OCI-LY1 (cell line): Measurements from ENCODE around the gene STUM.

Experiments
- H2AFZ ChIP-seq: fragments of 200-600 bp; sonication (generic), shearing (Covaris generic); 2 replicates; pipeline ENCODE4 v1.6.0; 2014; ENCODE audit warnings: antibody characterized with exemption, mild to moderate bottlenecking, low read length
- H3F3A ChIP-seq: fragments of 200-600 bp; sonication (generic), shearing (Covaris generic); 2 replicates; pipeline ENCODE4 v1.6.0; 2014; ENCODE audit warnings: mild to moderate bottlenecking, antibody characterized with exemption, low read length, moderate library complexity; ENCODE audit not compliant: insufficient read depth
- H3K27ac ChIP-seq: fragments of 200-600 bp; sonication (generic); 2 replicates; pipeline ENCODE4 v1.5.1; 2014; ENCODE audit warnings: low read length, mixed run types, mild to moderate bottlenecking, low read depth; ENCODE audit not compliant: poor library complexity, severe bottlenecking
- H3K27me3 ChIP-seq: fragments of 200-600 bp; sonication (generic); 2 replicates; pipeline ENCODE4 v1.6.0; 2014; ENCODE audit warnings: antibody characterized with exemption, mild to moderate bottlenecking, low read length, moderate library complexity; ENCODE audit not compliant: insufficient read depth
- H3K36me3 ChIP-seq: fragments of 200-600 bp; sonication (generic); 2 replicates; pipeline ENCODE4 v1.6.1; 2014; ENCODE audit warnings: mild to moderate bottlenecking, antibody characterized with exemption, low read length, moderate library complexity, mixed read lengths; ENCODE audit not compliant: insufficient read depth
- H3K4me1 ChIP-seq: fragments of 200-600 bp; sonication (generic); 2 replicates; pipeline ENCODE4 v1.5.1; 2014; ENCODE audit warnings: mild to moderate bottlenecking, low read length, moderate library complexity; ENCODE audit not compliant: insufficient read depth, severe bottlenecking
- H3K4me2 ChIP-seq: fragments of 200-600 bp; sonication (generic), shearing (Covaris generic); 2 replicates; pipeline ENCODE4 v1.6.1; 2014; ENCODE audit warnings: low read length
- H3K4me3 ChIP-seq: fragments of 200-600 bp; sonication (generic); 2 replicates; pipeline ENCODE4 v1.5.1; 2014; ENCODE audit warnings: low read length, low read depth, mild to moderate bottlenecking, mixed read lengths; ENCODE audit not compliant: poor library complexity, severe bottlenecking
- H3K79me2 ChIP-seq: fragments of 200-600 bp; shearing (Covaris generic); 2 replicates; pipeline ENCODE4 v1.6.1; 2016; ENCODE audit warnings: mixed run types, low read length, mixed read lengths; ENCODE audit not compliant: insufficient read depth
- H3K9ac ChIP-seq: fragments of 200-600 bp; sonication (generic), shearing (Covaris generic); 2 replicates; pipeline ENCODE4 v1.6.1; 2014; ENCODE audit warnings: mild to moderate bottlenecking, low read length, mixed read lengths
- H3K9me2 ChIP-seq: fragments of 200-600 bp; sonication (generic), shearing (Covaris generic); 2 replicates; pipeline ENCODE4 v1.6.1; 2014; ENCODE audit warnings: low read depth, mild to moderate bottlenecking, low read length, mixed read lengths
- H3K9me3 ChIP-seq: fragments of 200-600 bp; shearing (Covaris generic); 2 replicates; pipeline ENCODE4 v1.6.1; 2014; ENCODE audit warnings: low read length, mixed read lengths
- H4K20me1 ChIP-seq: fragments of 200-600 bp; sonication (generic), shearing (Covaris generic); 2 replicates; pipeline ENCODE4 v1.6.0; 2016; ENCODE audit warnings: mild to moderate bottlenecking, low read length; ENCODE audit not compliant: insufficient read depth
- CTCF ChIP-seq: fragments of 200-600 bp; sonication (generic), shearing (Covaris generic); IDR thresholded peaks from 2 replicates; pipeline ENCODE4 v1.5.1; 2017; ENCODE audit warnings: mild to moderate bottlenecking, antibody characterized with exemption, low read length, moderate library complexity, mixed read lengths
- EZH2 ChIP-seq: fragments of 200-600 bp; sonication (generic), shearing (Covaris generic); IDR thresholded peaks from 2 replicates; pipeline ENCODE4 v1.8.0; 2017; ENCODE audit warnings: borderline replicate concordance, mixed run types, mild to moderate bottlenecking, antibody characterized with exemption, low read length, moderate library complexity, mixed read lengths

The STUM gene

GRCh38 chr1:226533220-226533619 lies 15.3 kb upstream of the STUM start:
- H3K36me3 ChIP-seq = no peaks in the 10 kb centered on the region
- H3K9me2 ChIP-seq = no peaks in the 10 kb centered on the region
- no peaks in the 10 kb centered on the region for H4K20me1 ChIP-seq
- H3K4me2 ChIP-seq = no peak overlapping the region
- no peak overlapping the region for H3K27ac ChIP-seq
- peaks cover 12% of the 10 kb centered on the region; the same call in 1 of the 2 replicates for H3K27me3 ChIP-seq
- no peaks in the 10 kb centered on the region for H3F3A ChIP-seq
- H3K4me1 ChIP-seq = no peaks in the 10 kb centered on the region
- H3K4me3 ChIP-seq = no peak overlapping the region
- no peak overlapping the region for H3K9ac ChIP-seq
- no peaks in the 10 kb centered on the region for H3K79me2 ChIP-seq
- no peak overlapping the region for H2AFZ ChIP-seq
- TF ChIP-seq EZH2 = no peak
- TF ChIP-seq CTCF = no peak
- H3K9me3 ChIP-seq = no peaks in the 10 kb centered on the region

GRCh38 chr1:226534098-226534497 lies 14.5 kb upstream of the STUM start:
- no peaks in the 10 kb centered on the region for H3K9me3 ChIP-seq
- H3K9me2 ChIP-seq = no peaks in the 10 kb centered on the region
- TF ChIP-seq EZH2 (no peak), CTCF (no peak)
- no peak overlapping the region for H3K9ac ChIP-seq
- H2AFZ ChIP-seq = no peak overlapping the region
- H3K27ac ChIP-seq = no peak overlapping the region
- no peaks in the 10 kb centered on the region for H3K36me3 ChIP-seq
- no peaks in the 10 kb centered on the region for H3K4me1 ChIP-seq
- H3K79me2 ChIP-seq = no peaks in the 10 kb centered on the region
- peaks cover 12% of the 10 kb centered on the region; the same call in 1 of the 2 replicates for H3K27me3 ChIP-seq
- no peak overlapping the region for H3K4me2 ChIP-seq
- H3K4me3 ChIP-seq = no peak overlapping the region
- H3F3A ChIP-seq = no peaks in the 10 kb centered on the region
- no peaks in the 10 kb centered on the region for H4K20me1 ChIP-seq

- Histone ChIP-seq H3F3A (no peaks in the 10 kb centered on the region), H2AFZ (no peak overlapping the region), H3K79me2 (no peaks in the 10 kb centered on the region), H3K9me2 (no peaks in the 10 kb centered on the region), H3K4me1 (no peaks in the 10 kb centered on the region), H3K9ac (no peak overlapping the region), H4K20me1 (no peaks in the 10 kb centered on the region), H3K4me2 (no peak overlapping the region), H3K4me3 (no peak overlapping the region), H3K27me3 (peaks cover 12% of the 10 kb centered on the region; the same call in 1 of the 2 replicates), H3K9me3 (no peaks in the 10 kb centered on the region), H3K27ac (no peak overlapping the region), H3K36me3 (no peaks in the 10 kb centered on the region)
- TF ChIP-seq CTCF = no peak
- TF ChIP-seq EZH2 = no peak
These were observed 13.9 kb upstream of the STUM start for GRCh38 chr1:226534645-226535044.
